Neural crest cell (in vitro differentiated cells): ENCODE measurements around the gene DDX1. TPM values are rescaled to one million over a fixed set of nuclear protein-coding genes. Genes with fewer than 3 reads are reported as not detected.

Experiments used
- DNase-seq: peaks from one replicate; pipeline ENCODE4 v3.0.0; 2021; ENCODE audit warnings: low read depth, mixed read lengths, low spot score
- H3K27ac Mint-ChIP-seq: one replicate; pipeline ENCODE4 v1.8.0; 2021; ENCODE audit warnings: mild to moderate bottlenecking, mixed read lengths; ENCODE audit not compliant: unreplicated experiment
- H3K27me3 Mint-ChIP-seq: 2 replicates; pipeline ENCODE4 v1.8.0; 2021; ENCODE audit warnings: low read depth, mild to moderate bottlenecking, mixed read lengths
- H3K36me3 Mint-ChIP-seq: 2 replicates; pipeline ENCODE4 v1.8.0; 2021; ENCODE audit warnings: low read depth, mild to moderate bottlenecking, mixed read lengths
- H3K4me1 Mint-ChIP-seq: 2 replicates; pipeline ENCODE4 v1.8.0; 2021; ENCODE audit warnings: mixed read lengths
- H3K4me3 Mint-ChIP-seq: one replicate; pipeline ENCODE4 v1.8.0; 2021; ENCODE audit warnings: mild to moderate bottlenecking, mixed read lengths
- H3K9me3 Mint-ChIP-seq: 2 replicates; pipeline ENCODE4 v1.8.0; 2021; ENCODE audit warnings: mixed read lengths
- total RNA-seq: library from RNA; stranded (reverse); gene quantifications from 2 replicates; pipeline ENCODE4 v1.2.1, GENCODE V29; 2021
- TF ChIP-seq, protein P1 (sequence below): fragments of 200-600 bp; sonication (generic); conservative IDR thresholded peaks from 2 replicates; pipeline ENCODE4 v1.5.0; 2021; ENCODE audit warnings: antibody characterized with exemption, mild to moderate bottlenecking

Gene DDX1
- total RNA-seq, 1 donor from 2014 or later, result 154 TPM

DNA sequence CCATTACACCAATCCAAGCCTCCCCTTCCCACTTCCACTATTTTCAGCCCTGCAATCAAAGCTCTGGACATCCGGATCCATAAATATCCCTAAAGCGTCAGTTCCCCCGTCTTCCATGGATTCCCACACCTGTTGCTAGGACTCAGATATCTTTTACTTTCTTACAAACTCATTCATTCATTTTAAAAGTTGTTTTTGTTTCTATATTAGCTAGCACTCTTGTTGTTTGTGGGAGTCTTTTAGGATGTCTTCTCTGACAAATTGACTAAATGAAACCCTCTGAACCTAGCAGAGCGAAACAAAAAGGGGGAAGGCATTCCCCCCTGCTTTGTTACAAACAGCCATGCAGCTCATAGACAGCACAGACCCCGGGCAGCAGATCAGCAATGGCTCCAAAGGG, 21.6 kb upstream of the DDX1 start:
- TF ChIP-seq, protein P1, sequence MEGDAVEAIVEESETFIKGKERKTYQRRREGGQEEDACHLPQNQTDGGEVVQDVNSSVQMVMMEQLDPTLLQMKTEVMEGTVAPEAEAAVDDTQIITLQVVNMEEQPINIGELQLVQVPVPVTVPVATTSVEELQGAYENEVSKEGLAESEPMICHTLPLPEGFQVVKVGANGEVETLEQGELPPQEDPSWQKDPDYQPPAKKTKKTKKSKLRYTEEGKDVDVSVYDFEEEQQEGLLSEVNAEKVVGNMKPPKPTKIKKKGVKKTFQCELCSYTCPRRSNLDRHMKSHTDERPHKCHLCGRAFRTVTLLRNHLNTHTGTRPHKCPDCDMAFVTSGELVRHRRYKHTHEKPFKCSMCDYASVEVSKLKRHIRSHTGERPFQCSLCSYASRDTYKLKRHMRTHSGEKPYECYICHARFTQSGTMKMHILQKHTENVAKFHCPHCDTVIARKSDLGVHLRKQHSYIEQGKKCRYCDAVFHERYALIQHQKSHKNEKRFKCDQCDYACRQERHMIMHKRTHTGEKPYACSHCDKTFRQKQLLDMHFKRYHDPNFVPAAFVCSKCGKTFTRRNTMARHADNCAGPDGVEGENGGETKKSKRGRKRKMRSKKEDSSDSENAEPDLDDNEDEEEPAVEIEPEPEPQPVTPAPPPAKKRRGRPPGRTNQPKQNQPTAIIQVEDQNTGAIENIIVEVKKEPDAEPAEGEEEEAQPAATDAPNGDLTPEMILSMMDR, result no peak
- Mint-ChIP-seq H3K9me3 (no peaks in the 10 kb centered on the region), H3K27me3 (no peaks in the 10 kb centered on the region), H3K4me1 (peaks cover 15% of the 10 kb centered on the region), H3K4me3 (peak overlapping the region; percentile 58), H3K36me3 (no peaks in the 10 kb centered on the region), H3K27ac (peak overlapping the region; percentile 91)
- DNase-seq, result no peak

DNA sequence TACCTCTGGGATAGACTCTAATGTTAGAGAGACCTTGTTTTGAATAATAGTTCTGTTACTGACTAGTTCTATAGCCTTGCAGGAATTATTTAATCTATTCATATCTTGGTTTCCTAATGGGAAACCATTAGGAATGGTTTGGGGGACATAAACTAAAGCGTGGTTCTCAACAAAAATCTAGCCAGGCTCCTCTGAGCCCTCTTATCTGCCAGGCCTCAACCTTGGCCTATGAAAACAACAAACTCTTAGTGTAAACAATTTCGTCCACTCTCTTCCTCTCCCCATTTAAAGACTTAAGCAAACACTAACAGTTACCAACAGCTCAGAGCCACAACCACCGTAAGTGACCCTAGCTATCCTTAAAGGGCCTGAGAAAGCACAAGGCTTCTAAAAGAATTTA, 19.9 kb upstream of the DDX1 start:
- TF ChIP-seq, protein P1, result no peak
- peaks cover 15% of the 10 kb centered on the region for H3K4me1 Mint-ChIP-seq
- no peak for DNase-seq
- H3K9me3 Mint-ChIP-seq, result no peaks in the 10 kb centered on the region
- H3K27ac Mint-ChIP-seq, result no peak overlapping the region
- no peaks in the 10 kb centered on the region for H3K27me3 Mint-ChIP-seq
- H3K4me3 Mint-ChIP-seq, result no peak overlapping the region
- H3K36me3 Mint-ChIP-seq, result no peaks in the 10 kb centered on the region

DNA sequence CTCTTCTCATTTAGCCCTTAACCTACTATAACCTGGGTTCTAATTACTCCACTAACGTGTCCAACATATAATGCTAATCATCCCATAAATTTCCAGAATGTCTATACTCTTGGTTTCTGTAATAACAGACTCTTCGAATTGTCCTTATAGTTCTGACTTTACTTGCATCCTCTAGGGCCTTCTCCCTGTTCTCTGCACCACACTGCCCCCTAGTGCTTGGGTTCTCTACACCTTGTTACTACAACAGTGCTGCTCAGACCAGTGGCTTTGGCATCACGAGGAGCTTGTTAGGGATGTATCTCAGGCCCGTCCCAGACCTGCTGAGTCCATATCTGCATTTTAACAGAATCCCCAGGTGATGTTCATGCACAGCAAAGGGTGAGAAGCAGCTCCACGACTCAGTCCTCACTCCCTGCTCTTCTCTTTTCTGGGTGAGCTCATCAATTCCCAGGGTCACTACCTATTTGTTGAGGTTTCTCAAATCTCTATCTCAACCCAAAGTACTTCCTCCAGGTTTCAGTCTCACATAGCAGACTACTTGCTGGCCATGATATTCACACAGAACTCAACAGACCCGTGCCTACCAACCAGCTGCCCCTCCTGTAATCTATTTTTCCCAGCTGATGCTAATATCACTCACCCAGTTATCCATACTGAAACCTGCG, 14.5 kb upstream of the DDX1 start:
- Mint-ChIP-seq H3K4me1 (no peaks in the 10 kb centered on the region), H3K27me3 (no peaks in the 10 kb centered on the region), H3K9me3 (no peaks in the 10 kb centered on the region), H3K27ac (no peak overlapping the region), H3K36me3 (no peaks in the 10 kb centered on the region), H3K4me3 (no peak overlapping the region)
- DNase-seq, result peak; percentile 98
- TF ChIP-seq, protein P1, result peak; percentile 89

DNA sequence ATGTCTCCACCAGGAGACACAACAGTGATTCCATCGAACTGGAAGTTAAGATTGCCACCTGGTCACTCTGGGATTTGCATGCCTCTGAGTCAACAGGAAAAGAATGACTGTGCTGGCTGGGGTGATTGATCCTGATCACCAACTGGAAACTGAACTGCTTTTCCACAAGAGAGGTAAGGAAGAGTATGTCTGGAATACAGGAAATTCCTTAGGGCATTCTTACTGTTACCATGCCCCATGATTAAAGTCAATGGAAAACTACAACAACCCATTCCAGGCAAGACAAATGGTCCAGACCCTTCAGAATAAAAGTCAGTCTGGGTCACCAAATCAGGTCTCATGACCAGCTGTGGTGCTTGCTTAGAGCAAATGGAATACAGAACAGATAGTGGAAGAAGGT, 12.0 kb upstream of the DDX1 start:
- TF ChIP-seq, protein P1, result no peak
- H3K4me1 Mint-ChIP-seq, result no peaks in the 10 kb centered on the region
- H3K36me3 Mint-ChIP-seq, result no peaks in the 10 kb centered on the region
- H3K27me3 Mint-ChIP-seq, result no peaks in the 10 kb centered on the region
- no peaks in the 10 kb centered on the region for H3K9me3 Mint-ChIP-seq
- no peak for DNase-seq
- H3K4me3 Mint-ChIP-seq, result no peak overlapping the region
- H3K27ac Mint-ChIP-seq, result no peak overlapping the region

DNA sequence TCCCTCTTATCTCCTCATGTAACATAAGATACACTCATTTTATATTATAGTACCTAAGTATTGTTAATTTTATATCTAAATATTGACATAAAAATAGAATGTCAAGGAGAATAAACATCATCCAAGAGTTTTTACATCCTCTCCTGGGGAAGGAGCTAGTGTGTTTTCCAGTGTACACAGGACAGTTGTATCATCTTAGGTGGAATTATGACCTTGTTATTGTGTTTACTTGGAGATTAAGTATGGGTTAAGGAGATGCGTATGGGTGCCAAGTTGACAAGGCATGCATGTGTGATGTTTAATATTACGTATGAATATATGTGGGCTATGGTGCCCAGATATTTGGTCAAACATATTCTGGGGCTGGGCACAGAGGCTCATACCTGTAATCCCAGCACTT, 11.2 kb upstream of the DDX1 start:
- Mint-ChIP-seq H3K36me3 (no peaks in the 10 kb centered on the region), H3K27me3 (no peaks in the 10 kb centered on the region), H3K4me3 (no peak overlapping the region), H3K4me1 (no peaks in the 10 kb centered on the region), H3K27ac (no peak overlapping the region), H3K9me3 (no peaks in the 10 kb centered on the region)
- no peak for DNase-seq
- TF ChIP-seq, protein P1, result no peak
